GM18870 (cell line): ENCODE measurements around the gene TPM2.
"Not testable (repeated sequence)": the region's sequence is repeated elsewhere in the genome, so short reads cannot be mapped to it uniquely, and the experiment has no call there.

Experiments used
- ATAC-seq: cut with Tn5 transposase; IDR thresholded peaks from one replicate; pipeline ENCODE4 v1.9.1; 2021; ENCODE audit warnings: moderate library complexity; ENCODE audit not compliant: unreplicated experiment

Gene TPM2

GRCh38 chr9:35656831-35657545 is 32.7 kb downstream of the TPM2 start:
- no peak for ATAC-seq

GRCh38 chr9:35656348-35656747 is 33.4 kb downstream of the TPM2 start:
- ATAC-seq, result no peak

GRCh38 chr9:35653611-35654010 is 36.1 kb downstream of the TPM2 start:
- no peak for ATAC-seq

- ATAC-seq, result no peak
These were observed 36.9 kb downstream of the TPM2 start for GRCh38 chr9:35652829-35653209.

GRCh38 chr9:35651956-35652828 is 37.5 kb downstream of the TPM2 start:
- ATAC-seq, result no peak

GRCh38 chr9:35650341-35651158 is 39.2 kb downstream of the TPM2 start, which contains the start of gene SIT1:
SIT1 (minus strand) TSS chr9:35650931; CDS start chr9:35650853, 78 bp downstream.
- no peak for ATAC-seq

- ATAC-seq, result no peak
These were observed 40.0 kb downstream of the TPM2 start for GRCh38 chr9:35649431-35650340.

- peak; percentile 72 for ATAC-seq
These were observed 43.0 kb downstream of the TPM2 start for GRCh38 chr9:35646533-35647265.

GRCh38 chr9:35646153-35646532 is 43.6 kb downstream of the TPM2 start:
- peak; percentile 6 for ATAC-seq

GRCh38 chr9:35645736-35646135 is 44.0 kb downstream of the TPM2 start:
- not testable (repeated sequence) for ATAC-seq

GRCh38 chr9:35643046-35643445 is 46.7 kb downstream of the TPM2 start:
- no peak for ATAC-seq

GRCh38 chr9:35641478-35641877 is 48.2 kb downstream of the TPM2 start:
- not testable (repeated sequence) for ATAC-seq

- ATAC-seq, result not testable (repeated sequence)
These were observed 49.3 kb downstream of the TPM2 start for GRCh38 chr9:35640431-35640830.

GRCh38 chr9:35639631-35640030 is 50.1 kb downstream of the TPM2 start:
- ATAC-seq, result no peak

- ATAC-seq, result not testable (repeated sequence)
These were observed 50.5 kb downstream of the TPM2 start for GRCh38 chr9:35639225-35639624.

- ATAC-seq, result not testable (repeated sequence)
These were observed 51.0 kb downstream of the TPM2 start for GRCh38 chr9:35638751-35639150.

- not testable (repeated sequence) for ATAC-seq
These were observed 52.2 kb downstream of the TPM2 start for GRCh38 chr9:35637427-35637955.

- ATAC-seq, result not testable (repeated sequence)
These were observed 52.9 kb downstream of the TPM2 start for GRCh38 chr9:35636877-35637246.
